ENCODE data around the gene ADAMTS18. TPM values are rescaled to one million over a fixed set of nuclear protein-coding genes. Genes with fewer than 3 reads are reported as not detected.
A peak's percentile ranks its signal among the peaks of the same experiment; 100 is the strongest.

Gene ADAMTS18
- total RNA-seq, result 2.7 and 27.5 TPM in 2 replicates
- polyA plus RNA-seq, result 11.7 and 18.4 TPM in 2 replicates
- polyA plus RNA-seq (2011; cell fraction: cytosol; rRNA removed), result 8.3 and 10.7 TPM in 2 replicates
- polyA plus RNA-seq (2011; cell fraction: nucleus; rRNA removed), result 38.9 and 40.0 TPM in 2 replicates
- polyA plus RNA-seq (2012), result 6.6 and 10.2 TPM in 2 replicates
- 42.6 and 52.4 TPM in 2 replicates for polyA minus RNA-seq
- polyA minus RNA-seq (2011; cell fraction: cytosol; rRNA and poly(A)+ RNA removed), result not detected
- 90.4 and 94.0 TPM in 2 replicates for polyA minus RNA-seq (2011; cell fraction: nucleus; rRNA and poly(A)+ RNA removed)
- Bru-seq, nascent RNA, result percentile 89 among the genes with signal in this experiment
- BruChase-seq, experiment 1, labeled RNA remaining after a 6-hour chase, result percentile 31 among the genes with signal in this experiment
- percentile 28 among the genes with signal in this experiment for BruChase-seq, experiment 2, labeled RNA remaining after a 2-hour chase
- long read RNA-seq, full-length matches to known transcripts, result 2 of 4 reads
- long read RNA-seq, partial matches to known transcripts, result 1 of 4 reads
- long read RNA-seq, other reads (novel, unspliced or antisense), result 1 of 4 reads

- intact Hi-C loops (cut with micrococcal nuclease), result no loop called here
- BruUV-seq (replicated peaks), result TSS peak; percentile 11
- TF ChIP-seq MAX (IDR thresholded peaks at IDR 0.05; ENCODE audit: insufficient read depth, insufficient read length), result no peak
- TF ChIP-seq GATA2 (IDR thresholded peaks at IDR 0.05; ENCODE audit: insufficient read depth, insufficient read length, low read depth, low read length), result no peak
- no peaks in the 10 kb centered on the region for H4K20me1 ChIP-seq (replicated peaks; ENCODE audit: control insufficient read depth, extremely low read depth, insufficient read depth, low read length)
- no peak within 1 kb of the TSS for H3K27ac ChIP-seq (ENCODE audit: insufficient read depth, low read depth, low read length)
- peaks cover 29% of the 10 kb centered on the region for H3K79me2 ChIP-seq (ENCODE audit: control insufficient read depth, insufficient read depth, low read length)
- no peaks in the 10 kb centered on the region for H3K36me3 ChIP-seq (ENCODE audit: control insufficient read depth in 2 of 2, extremely low read depth in 1 of 2, insufficient read depth in 2 of 2, low read length in 2 of 2)
- ChIA-PET CTCF (interaction anchor here (0.8 to 11.3 kb wide), 7 partner anchors 25 to 568 kb away, joined by 3 to 366 read pairs (median 9); no protein-coding TSS in a partner anchor), POLR2A (interaction anchor here (1.1 to 2.6 kb wide), 3 partner anchors 148 to 151 kb away, joined by 3 to 13 read pairs (median 5); no protein-coding TSS in a partner anchor)
- H3K9ac ChIP-seq (replicated peaks; ENCODE audit: extremely low read depth, insufficient read depth, low read length), result peak within 1 kb of the TSS; percentile 47
- FAIRE-seq, result no peak
- peak within 1 kb of the TSS; percentile 60 to 68 (median 66) for H3K4me3 ChIP-seq (replicated peaks in 1 of 3; ENCODE audit: insufficient read depth in 1 of 3, low read depth in 1 of 3, low read length in 3 of 3)
- peak within 1 kb of the TSS; percentile 73 for H3K4me2 ChIP-seq (ENCODE audit: insufficient read depth, low read length)
- H3K9me1 ChIP-seq (replicated peaks; ENCODE audit: control insufficient read depth, extremely low read depth, insufficient read depth, low read length), result no peaks in the 10 kb centered on the region
- H3K27me3 ChIP-seq (ENCODE audit: control insufficient read depth in 2 of 2, insufficient read depth in 2 of 2, low read length in 2 of 2), result peaks cover 0 to 3% of the 10 kb centered on the region in 2 experiments
- dilution Hi-C loops (cut with MboI; ENCODE audit: extremely low pct_ligation_motif_present, low sequenced_read_pairs), result no loop called here
- peak within 1 kb of the TSS; percentile 76 for H2AFZ ChIP-seq (ENCODE audit: low read depth, low read length)
- peaks cover 37% of the 10 kb centered on the region for H3K4me1 ChIP-seq (ENCODE audit: control insufficient read depth, extremely low read depth, insufficient read depth, low read length)
- DNase-seq (ENCODE audit: low read depth, low spot score), result peak; percentile 27
- H3K9me3 ChIP-seq (replicated peaks; ENCODE audit: control insufficient read depth, insufficient read depth, low read length), result no peaks in the 10 kb centered on the region
These were observed at the start of gene ADAMTS18 for GRCh38 chr16:77434530-77435271. Gene ADAMTS18, minus strand, starts transcription at chr16:77435034. Its CDS starts 339 bp downstream, at chr16:77434695.
